ENCODE measurements around the gene HNRNPL.

The HNRNPL gene

GRCh38 chr19:38869836-38870607, 20.2 kb upstream of the HNRNPL start:
- Histone ChIP-seq H3K4me1 (ENCODE audit: insufficient read depth, poor library complexity, severe bottlenecking) (no peaks in the 10 kb centered on the region), H3K36me3 (ENCODE audit: low read depth) (no peaks in the 10 kb centered on the region), H3K9me3 (ENCODE audit: severe bottlenecking) (no peaks in the 10 kb centered on the region), H3K4me3 (ENCODE audit: severe bottlenecking) (peak overlapping the region; percentile 24), H3K27ac (ENCODE audit: poor library complexity, severe bottlenecking) (no peak overlapping the region), H3K27me3 (ENCODE audit: insufficient read depth, poor library complexity, severe bottlenecking) (no peaks in the 10 kb centered on the region)
- TF ChIP-seq CTCF (IDR thresholded peaks at IDR 0.05; ENCODE audit: poor library complexity, severe bottlenecking) = peak; percentile 85
- DNase-seq (ENCODE audit: low spot score) (no peak), ATAC-seq (ENCODE audit: low read depth) (peak; percentile 83)

- Histone ChIP-seq H3K4me3 (ENCODE audit: severe bottlenecking) (peak overlapping the region; percentile 24), H3K36me3 (ENCODE audit: low read depth) (no peaks in the 10 kb centered on the region), H3K4me1 (ENCODE audit: insufficient read depth, poor library complexity, severe bottlenecking) (no peaks in the 10 kb centered on the region), H3K27ac (ENCODE audit: poor library complexity, severe bottlenecking) (no peak overlapping the region), H3K27me3 (ENCODE audit: insufficient read depth, poor library complexity, severe bottlenecking) (no peaks in the 10 kb centered on the region), H3K9me3 (ENCODE audit: severe bottlenecking) (no peaks in the 10 kb centered on the region)
- TF ChIP-seq CTCF (IDR thresholded peaks at IDR 0.05; ENCODE audit: poor library complexity, severe bottlenecking) = no peak
- DNase-seq (ENCODE audit: low spot score) (no peak), ATAC-seq (ENCODE audit: low read depth) (no peak)
Observed at GRCh38 chr19:38869160-38869835, 19.5 kb upstream of the HNRNPL start.

- ATAC-seq (ENCODE audit: low read depth) (no peak), DNase-seq (ENCODE audit: low spot score) (no peak)
- no peak for TF ChIP-seq CTCF (IDR thresholded peaks at IDR 0.05; ENCODE audit: poor library complexity, severe bottlenecking)
- Histone ChIP-seq H3K4me1 (ENCODE audit: insufficient read depth, poor library complexity, severe bottlenecking) (no peaks in the 10 kb centered on the region), H3K36me3 (ENCODE audit: low read depth) (no peaks in the 10 kb centered on the region), H3K9me3 (ENCODE audit: severe bottlenecking) (no peaks in the 10 kb centered on the region), H3K4me3 (ENCODE audit: severe bottlenecking) (no peak overlapping the region), H3K27me3 (ENCODE audit: insufficient read depth, poor library complexity, severe bottlenecking) (no peaks in the 10 kb centered on the region), H3K27ac (ENCODE audit: poor library complexity, severe bottlenecking) (no peak overlapping the region)
Observed at GRCh38 chr19:38868551-38868950, 18.8 kb upstream of the HNRNPL start.

GRCh38 chr19:38867171-38867780, 17.5 kb upstream of the HNRNPL start:
- Histone ChIP-seq H3K27me3 (ENCODE audit: insufficient read depth, poor library complexity, severe bottlenecking) (no peaks in the 10 kb centered on the region), H3K36me3 (ENCODE audit: low read depth) (no peaks in the 10 kb centered on the region), H3K4me3 (ENCODE audit: severe bottlenecking) (no peak overlapping the region), H3K27ac (ENCODE audit: poor library complexity, severe bottlenecking) (no peak overlapping the region), H3K4me1 (ENCODE audit: insufficient read depth, poor library complexity, severe bottlenecking) (peaks cover 2% of the 10 kb centered on the region), H3K9me3 (ENCODE audit: severe bottlenecking) (no peaks in the 10 kb centered on the region)
- ATAC-seq (ENCODE audit: low read depth) (no peak), DNase-seq (ENCODE audit: low spot score) (no peak)
- TF ChIP-seq CTCF (IDR thresholded peaks at IDR 0.05; ENCODE audit: poor library complexity, severe bottlenecking) = no peak
